Stimulated activated CD4-positive, alpha-beta T cell treated with anti-CD3 and anti-CD28 coated beads, TNF-alpha, amount 100 ng/mL, for 4 hours (primary cell): Measurements from ENCODE around the gene IGF1R.

ENCODE experiments used
- DNase-seq, 3 experiments: peaks; one replicate each; pipeline ENCODE4 v3.0.0-alpha.2; 2020; ENCODE audit warnings: low read depth in 3 of 3

IGF1R gene

GRCh38 chr15:98909968-98910885 is 261.9 kb downstream of the IGF1R start:
- DNase-seq, result no peak

GRCh38 chr15:98914626-98915025 is 266.3 kb downstream of the IGF1R start:
- DNase-seq, result no peak

GRCh38 chr15:98916826-98917225 is 268.5 kb downstream of the IGF1R start:
- DNase-seq, result no peak

- DNase-seq, result no peak
These were observed 269.1 kb downstream of the IGF1R start for GRCh38 chr15:98917417-98917816.

GRCh38 chr15:98920091-98920880 is 271.9 kb downstream of the IGF1R start:
- DNase-seq, result no peak

GRCh38 chr15:98923171-98923570 is 274.8 kb downstream of the IGF1R start:
- DNase-seq, result no peak

- no peak for DNase-seq
These were observed 275.2 kb downstream of the IGF1R start for GRCh38 chr15:98923579-98923978.

GRCh38 chr15:98924401-98925049 is 276.2 kb downstream of the IGF1R start:
- DNase-seq, result no peak

- DNase-seq, result no peak
These were observed 277.9 kb downstream of the IGF1R start for GRCh38 chr15:98926236-98926635.

GRCh38 chr15:98927022-98927421 is 278.7 kb downstream of the IGF1R start:
- no peak for DNase-seq

- no peak for DNase-seq
These were observed 279.7 kb downstream of the IGF1R start for GRCh38 chr15:98927996-98928395.

- no peak for DNase-seq
These were observed 282.2 kb downstream of the IGF1R start for GRCh38 chr15:98930576-98930975.

GRCh38 chr15:98931004-98931403 is 282.7 kb downstream of the IGF1R start:
- no peak for DNase-seq

- DNase-seq, result no peak
These were observed 285.1 kb downstream of the IGF1R start for GRCh38 chr15:98933406-98933805.

GRCh38 chr15:98935736-98936135 is 287.4 kb downstream of the IGF1R start:
- no peak for DNase-seq

- no peak for DNase-seq
These were observed 289.2 kb downstream of the IGF1R start for GRCh38 chr15:98937413-98938104.

- no peak for DNase-seq
These were observed 289.7 kb downstream of the IGF1R start for GRCh38 chr15:98938105-98938417.

GRCh38 chr15:98938799-98939198 is 290.5 kb downstream of the IGF1R start:
- no peak for DNase-seq

- no peak for DNase-seq
These were observed 291.2 kb downstream of the IGF1R start for GRCh38 chr15:98939311-98940080.

- DNase-seq, result no peak
These were observed 293.4 kb downstream of the IGF1R start for GRCh38 chr15:98941595-98942255.

GRCh38 chr15:98942431-98942830 is 294.1 kb downstream of the IGF1R start:
- no peak for DNase-seq
